Neural progenitor cell (in vitro differentiated cells): Measurements from ENCODE around the gene GOLGA8K. TPM values are rescaled to one million over a fixed set of nuclear protein-coding genes. Genes with fewer than 3 reads are reported as not detected.
A peak's percentile ranks its signal among the peaks of the same experiment; 100 is the strongest.
"Not testable (repeated sequence)": the region's sequence is repeated elsewhere in the genome, so short reads cannot be mapped to it uniquely, and the experiment has no call there.

Source experiments
- DNase-seq: peaks from one replicate; pipeline ENCODE4 v3.0.0-alpha.2; 2016; ENCODE audit warnings: low spot score
- H2AFZ ChIP-seq: fragments of 200-600 bp; sonication (generic); replicated peaks from 2 replicates; pipeline ENCODE4 v1.6.1; 2016; ENCODE audit warnings: antibody characterized with exemption
- H3F3A ChIP-seq: fragments of 200-600 bp; sonication (generic); 2 replicates; pipeline ENCODE4 v1.6.1; 2016; ENCODE audit warnings: antibody characterized with exemption, low read depth
- H3K27ac ChIP-seq: fragments of 200-600 bp; sonication (generic); 2 replicates; pipeline ENCODE4 v1.5.1; 2016; ENCODE audit warnings: mild to moderate bottlenecking
- H3K27me3 ChIP-seq: fragments of 200-600 bp; sonication (generic); 2 replicates; pipeline ENCODE4 v1.6.1; 2016; ENCODE audit warnings: mild to moderate bottlenecking, moderate library complexity
- H3K36me3 ChIP-seq: fragments of 200-600 bp; sonication (generic); 2 replicates; pipeline ENCODE4 v1.5.1; 2016
- H3K4me1 ChIP-seq: fragments of 200-600 bp; sonication (generic); 2 replicates; pipeline ENCODE4 v1.6.1; 2016; ENCODE audit warnings: mixed run types
- H3K4me2 ChIP-seq: fragments of 200-600 bp; sonication (generic); 2 replicates; pipeline ENCODE4 v1.6.1; 2016
- H3K4me3 ChIP-seq: fragments of 200-600 bp; sonication (generic); 2 replicates; pipeline ENCODE4 v1.5.1; 2016
- H3K79me2 ChIP-seq: fragments of 200-600 bp; sonication (generic); 2 replicates; pipeline ENCODE4 v1.6.1; 2016; ENCODE audit warnings: low read depth
- H3K9ac ChIP-seq: fragments of 200-600 bp; sonication (generic); 2 replicates; pipeline ENCODE4 v1.6.1; 2016
- H3K9me3 ChIP-seq: fragments of 200-600 bp; sonication (generic); 2 replicates; pipeline ENCODE4 v1.5.1; 2016; ENCODE audit warnings: low read depth
- H4K20me1 ChIP-seq: fragments of 200-600 bp; sonication (generic); 2 replicates; pipeline ENCODE4 v1.6.1; 2016; ENCODE audit warnings: low read depth
- H3K27ac Mint-ChIP-seq: 3 replicates; pipeline ENCODE4 v1.8.0; 2021; ENCODE audit warnings: mixed read lengths
- H3K27me3 Mint-ChIP-seq: 2 replicates; pipeline ENCODE4 v1.8.0; 2022; ENCODE audit warnings: low read depth, mild to moderate bottlenecking, inconsistent platforms, moderate library complexity, mixed read lengths; ENCODE audit not compliant: insufficient read depth
- H3K36me3 Mint-ChIP-seq: 3 replicates; pipeline ENCODE4 v1.8.0; 2021; ENCODE audit warnings: mixed read lengths
- H3K4me1 Mint-ChIP-seq: 3 replicates; pipeline ENCODE4 v1.8.0; 2021; ENCODE audit warnings: mixed read lengths
- H3K4me3 Mint-ChIP-seq: 3 replicates; pipeline ENCODE4 v1.8.0; 2021; ENCODE audit warnings: mild to moderate bottlenecking, moderate library complexity, mixed read lengths
- H3K9me3 Mint-ChIP-seq: 3 replicates; pipeline ENCODE4 v1.8.0; 2020; ENCODE audit warnings: mixed read lengths
- total RNA-seq: library from RNA; depleted of rRNA; stranded (reverse); fragments of >200 nt; gene quantifications from 2 replicates; pipeline ENCODE4 v1.2.3, GENCODE V29; 2015; ENCODE audit warnings: low replicate concordance
- TF ChIP-seq, protein P1 (sequence below): fragments of 200-600 bp; sonication (generic); IDR thresholded peaks from 2 replicates; pipeline ENCODE4 v1.5.1; 2017; ENCODE audit warnings: antibody characterized with exemption, mild to moderate bottlenecking

Gene GOLGA8K
- total RNA-seq, 1 donor from 2014 or later = not detected

DNA sequence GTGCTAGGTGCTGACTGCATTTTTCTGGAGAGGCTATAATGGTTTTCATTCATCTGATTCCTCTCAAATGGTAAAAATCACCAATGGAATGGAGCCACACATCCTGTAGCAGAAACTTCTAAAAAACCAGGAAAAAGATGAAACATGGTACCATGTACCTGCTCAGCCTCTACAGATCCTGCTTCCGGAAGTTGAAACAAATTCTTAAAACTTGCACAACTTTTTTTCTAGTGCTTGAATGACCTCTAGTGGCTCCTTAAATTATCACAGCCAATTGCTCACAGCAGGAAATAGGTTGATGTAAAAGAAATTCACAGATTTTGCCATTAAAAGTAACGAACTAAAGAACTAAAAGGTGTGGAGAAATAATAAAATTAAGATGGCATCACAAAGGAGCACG is 4.8 kb upstream of the GOLGA8K start:
- H3K27me3 ChIP-seq, H3K36me3 Mint-ChIP-seq, H3K27me3 Mint-ChIP-seq, H3K79me2 ChIP-seq, H3K27ac Mint-ChIP-seq, H3K9me3 Mint-ChIP-seq, H3K9me3 ChIP-seq, H4K20me1 ChIP-seq, H3K4me3 ChIP-seq, H3K4me1 Mint-ChIP-seq, DNase-seq, H3K9ac ChIP-seq, H3K27ac ChIP-seq, H3K4me1 ChIP-seq, H2AFZ ChIP-seq, H3F3A ChIP-seq, H3K4me2 ChIP-seq, H3K4me3 Mint-ChIP-seq, H3K36me3 ChIP-seq: not testable (repeated sequence)
- TF ChIP-seq, protein P1, sequence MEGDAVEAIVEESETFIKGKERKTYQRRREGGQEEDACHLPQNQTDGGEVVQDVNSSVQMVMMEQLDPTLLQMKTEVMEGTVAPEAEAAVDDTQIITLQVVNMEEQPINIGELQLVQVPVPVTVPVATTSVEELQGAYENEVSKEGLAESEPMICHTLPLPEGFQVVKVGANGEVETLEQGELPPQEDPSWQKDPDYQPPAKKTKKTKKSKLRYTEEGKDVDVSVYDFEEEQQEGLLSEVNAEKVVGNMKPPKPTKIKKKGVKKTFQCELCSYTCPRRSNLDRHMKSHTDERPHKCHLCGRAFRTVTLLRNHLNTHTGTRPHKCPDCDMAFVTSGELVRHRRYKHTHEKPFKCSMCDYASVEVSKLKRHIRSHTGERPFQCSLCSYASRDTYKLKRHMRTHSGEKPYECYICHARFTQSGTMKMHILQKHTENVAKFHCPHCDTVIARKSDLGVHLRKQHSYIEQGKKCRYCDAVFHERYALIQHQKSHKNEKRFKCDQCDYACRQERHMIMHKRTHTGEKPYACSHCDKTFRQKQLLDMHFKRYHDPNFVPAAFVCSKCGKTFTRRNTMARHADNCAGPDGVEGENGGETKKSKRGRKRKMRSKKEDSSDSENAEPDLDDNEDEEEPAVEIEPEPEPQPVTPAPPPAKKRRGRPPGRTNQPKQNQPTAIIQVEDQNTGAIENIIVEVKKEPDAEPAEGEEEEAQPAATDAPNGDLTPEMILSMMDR = peak; percentile 45

DNA sequence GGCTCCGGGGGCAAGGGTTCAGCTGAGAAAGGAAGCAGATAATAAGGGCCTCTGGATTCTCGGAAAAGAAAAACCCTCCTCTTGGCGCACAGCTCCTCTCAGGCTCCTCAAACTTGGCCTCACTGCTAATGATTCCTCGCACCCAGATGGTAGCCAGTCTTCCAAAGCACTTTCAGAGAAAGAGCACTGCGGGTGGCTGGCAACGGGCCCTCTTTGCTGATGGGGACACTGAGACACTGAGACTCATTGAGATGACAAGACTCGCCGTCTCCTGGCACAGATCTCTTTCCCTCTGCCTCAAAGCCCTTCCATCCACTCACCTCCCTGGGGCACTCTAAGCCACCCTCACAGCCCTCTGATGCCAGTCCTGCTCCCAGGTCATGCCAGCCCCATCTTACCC is 6.6 kb downstream of the GOLGA8K start:
- H3F3A ChIP-seq, H3K4me3 Mint-ChIP-seq, H2AFZ ChIP-seq, H3K27me3 Mint-ChIP-seq, H3K4me2 ChIP-seq, H4K20me1 ChIP-seq, H3K36me3 Mint-ChIP-seq, H3K9ac ChIP-seq, H3K4me1 ChIP-seq, H3K9me3 Mint-ChIP-seq, H3K27ac Mint-ChIP-seq, H3K79me2 ChIP-seq, H3K27ac ChIP-seq, H3K9me3 ChIP-seq, H3K4me1 Mint-ChIP-seq, H3K36me3 ChIP-seq, DNase-seq, H3K27me3 ChIP-seq, H3K4me3 ChIP-seq: not testable (repeated sequence)

DNA sequence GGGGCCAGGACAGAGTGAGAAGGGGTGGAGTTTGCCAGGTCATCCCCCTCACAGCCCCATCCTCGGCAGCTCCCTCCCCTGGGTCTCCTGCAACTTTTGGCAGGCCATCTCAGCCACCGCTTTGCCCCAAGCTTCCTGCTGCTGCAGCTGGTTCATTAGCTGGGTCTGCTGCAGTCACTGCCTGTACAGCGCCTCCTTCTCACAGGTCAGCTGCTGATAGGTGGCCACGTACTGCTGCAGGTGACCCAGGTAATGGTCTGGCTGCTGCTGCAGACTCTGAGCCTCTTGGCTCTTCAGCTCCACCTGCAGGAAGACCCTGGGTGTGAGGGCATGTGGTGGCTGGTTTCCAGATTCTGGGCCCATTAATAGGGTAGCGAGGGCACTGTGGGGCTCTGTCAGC is 8.3 kb downstream of the GOLGA8K start:
- not testable (repeated sequence) for H3K27ac Mint-ChIP-seq, H3K27me3 ChIP-seq, H3K36me3 Mint-ChIP-seq, H4K20me1 ChIP-seq, H3K4me3 ChIP-seq, H3K27me3 Mint-ChIP-seq, H3K4me3 Mint-ChIP-seq, H3K9ac ChIP-seq, H3K27ac ChIP-seq, H3K36me3 ChIP-seq, H3K4me1 Mint-ChIP-seq, DNase-seq, H3F3A ChIP-seq, H3K4me1 ChIP-seq, H3K9me3 Mint-ChIP-seq, H3K9me3 ChIP-seq, H3K4me2 ChIP-seq, H2AFZ ChIP-seq, H3K79me2 ChIP-seq

DNA sequence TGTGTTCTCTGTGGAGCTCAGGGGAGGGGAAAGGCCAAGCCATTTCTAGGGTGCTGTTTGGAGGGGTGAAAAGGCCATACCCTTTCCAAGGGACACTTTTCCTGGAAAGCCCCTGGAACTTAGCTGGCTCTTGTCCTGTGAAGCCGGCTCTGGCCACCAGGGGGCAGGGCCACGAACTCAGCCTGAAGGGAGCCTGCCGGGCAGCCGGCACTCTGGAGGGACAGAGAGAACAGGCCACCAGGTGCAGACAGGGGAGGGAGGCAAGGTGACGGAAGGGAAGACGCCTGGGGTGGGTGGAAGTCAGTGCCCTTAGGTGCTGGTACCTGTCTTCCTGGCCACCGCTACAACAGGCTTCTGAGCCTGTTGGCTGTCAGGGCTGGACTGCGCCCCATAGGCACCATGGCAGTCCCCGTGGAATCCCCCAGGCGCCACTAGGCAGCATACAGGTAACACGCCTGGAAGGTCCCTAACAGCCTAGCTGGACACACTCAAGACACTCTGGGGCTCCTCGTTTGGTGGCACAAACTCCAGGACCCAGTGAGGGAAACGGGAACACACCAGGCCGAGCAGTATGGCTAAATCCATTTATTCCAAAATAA is 14.9 kb downstream of the GOLGA8K start:
- not testable (repeated sequence) for H3K27ac Mint-ChIP-seq, H3K79me2 ChIP-seq, H3K4me2 ChIP-seq, H3F3A ChIP-seq, H3K9ac ChIP-seq, H4K20me1 ChIP-seq, H3K4me1 Mint-ChIP-seq, H3K9me3 ChIP-seq, H2AFZ ChIP-seq, DNase-seq, H3K4me3 Mint-ChIP-seq, H3K4me3 ChIP-seq, H3K27me3 ChIP-seq, H3K27me3 Mint-ChIP-seq, H3K4me1 ChIP-seq, H3K27ac ChIP-seq, H3K36me3 ChIP-seq, H3K36me3 Mint-ChIP-seq, H3K9me3 Mint-ChIP-seq

DNA sequence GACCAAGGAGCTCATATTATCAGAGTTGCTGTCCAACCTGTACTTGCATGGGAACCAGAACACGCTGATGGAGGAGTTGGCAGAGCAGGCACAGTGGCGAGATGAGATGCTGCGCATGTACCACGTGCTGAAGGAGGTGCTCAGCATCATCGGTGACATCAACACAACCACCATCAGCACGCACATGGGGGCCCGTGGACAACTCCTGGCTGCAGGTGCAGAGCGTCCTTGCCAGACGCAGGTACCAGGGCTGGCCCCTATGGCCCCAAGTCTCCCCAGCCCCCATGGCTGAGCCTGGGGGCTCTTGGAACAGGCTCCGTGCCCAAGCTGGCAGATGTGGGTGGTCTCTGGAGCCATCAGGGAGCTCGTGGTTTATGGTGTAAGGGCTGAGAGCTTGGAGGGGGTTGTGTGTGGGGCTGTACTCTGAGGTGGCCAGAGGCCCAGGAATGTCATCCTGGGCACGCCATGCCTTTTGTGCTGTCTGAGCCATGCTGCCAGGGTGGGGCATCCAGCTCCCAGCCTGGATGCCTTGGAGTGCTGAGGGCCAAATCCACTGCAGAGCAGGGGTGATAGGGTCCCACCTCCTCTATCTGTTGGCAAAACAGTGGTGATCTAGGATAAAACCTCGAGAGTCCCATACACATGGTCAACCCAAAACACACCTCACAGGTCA is 17.1 kb downstream of the GOLGA8K start:
- H3K27ac Mint-ChIP-seq, H3K4me2 ChIP-seq, H2AFZ ChIP-seq, H3K4me3 ChIP-seq, H3K27me3 ChIP-seq, H3K27me3 Mint-ChIP-seq, H3K4me1 ChIP-seq, H3K9me3 Mint-ChIP-seq, H3K4me1 Mint-ChIP-seq, H3K9me3 ChIP-seq, H3K36me3 ChIP-seq, H3K27ac ChIP-seq, DNase-seq, H3K9ac ChIP-seq, H3K4me3 Mint-ChIP-seq, H3F3A ChIP-seq, H3K36me3 Mint-ChIP-seq, H4K20me1 ChIP-seq, H3K79me2 ChIP-seq: not testable (repeated sequence)

DNA sequence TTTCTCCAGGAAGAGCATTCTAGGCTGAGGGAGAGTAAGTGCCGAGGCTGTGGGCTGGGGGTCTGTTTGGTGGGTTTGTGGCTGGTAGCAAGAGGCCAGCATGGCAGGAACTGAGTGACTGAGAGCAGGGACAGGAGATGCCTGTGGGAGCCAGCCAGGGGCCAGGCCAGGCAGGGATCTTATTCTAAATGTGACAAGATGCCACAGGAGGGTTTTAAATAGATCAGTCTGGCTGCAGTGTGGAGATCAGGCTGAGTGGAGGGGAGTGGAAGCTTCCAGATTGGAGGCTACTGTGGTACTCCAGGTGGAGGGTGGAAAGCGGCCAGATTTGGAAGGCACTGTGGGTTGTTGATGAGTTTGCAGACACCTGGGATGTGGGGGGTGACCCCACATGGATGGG is 28.9 kb downstream of the GOLGA8K start:
- H3K4me1 ChIP-seq, H3K36me3 Mint-ChIP-seq, DNase-seq, H3K27ac ChIP-seq, H3K27me3 Mint-ChIP-seq, H3K4me1 Mint-ChIP-seq, H3K27me3 ChIP-seq, H3K4me2 ChIP-seq, H3F3A ChIP-seq, H3K9me3 ChIP-seq, H3K79me2 ChIP-seq, H3K36me3 ChIP-seq, H3K9ac ChIP-seq, H3K9me3 Mint-ChIP-seq, H3K4me3 Mint-ChIP-seq, H3K27ac Mint-ChIP-seq, H4K20me1 ChIP-seq, H3K4me3 ChIP-seq, H2AFZ ChIP-seq: not testable (repeated sequence)

DNA sequence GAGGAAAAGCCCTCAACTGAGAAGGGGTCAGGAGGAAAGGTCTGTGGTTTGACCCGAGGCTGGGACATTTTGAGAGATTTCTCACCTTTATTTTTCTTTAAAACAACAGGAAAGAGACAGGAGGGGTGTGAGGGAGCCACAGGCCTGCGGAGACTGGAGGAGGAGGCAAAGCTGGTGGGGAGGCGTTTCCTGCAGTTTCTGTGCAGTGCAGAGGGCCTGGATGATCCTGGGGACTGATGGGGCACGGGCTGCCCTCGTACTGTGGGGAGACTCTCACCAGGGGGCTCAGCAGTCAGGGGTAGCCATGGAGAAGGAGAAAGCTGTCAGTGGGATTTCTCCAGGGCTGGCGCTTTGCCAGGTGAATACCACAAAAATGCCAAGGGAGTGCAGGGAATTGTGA is 29.4 kb downstream of the GOLGA8K start:
- not testable (repeated sequence) for H3K36me3 ChIP-seq, H3K27me3 Mint-ChIP-seq, H2AFZ ChIP-seq, H3K27ac ChIP-seq, H3K9me3 ChIP-seq, DNase-seq, H4K20me1 ChIP-seq, H3K9me3 Mint-ChIP-seq, H3K4me2 ChIP-seq, H3K4me3 Mint-ChIP-seq, H3K9ac ChIP-seq, H3K79me2 ChIP-seq, H3K36me3 Mint-ChIP-seq, H3K4me1 ChIP-seq, H3K4me1 Mint-ChIP-seq, H3F3A ChIP-seq, H3K4me3 ChIP-seq, H3K27me3 ChIP-seq, H3K27ac Mint-ChIP-seq

DNA sequence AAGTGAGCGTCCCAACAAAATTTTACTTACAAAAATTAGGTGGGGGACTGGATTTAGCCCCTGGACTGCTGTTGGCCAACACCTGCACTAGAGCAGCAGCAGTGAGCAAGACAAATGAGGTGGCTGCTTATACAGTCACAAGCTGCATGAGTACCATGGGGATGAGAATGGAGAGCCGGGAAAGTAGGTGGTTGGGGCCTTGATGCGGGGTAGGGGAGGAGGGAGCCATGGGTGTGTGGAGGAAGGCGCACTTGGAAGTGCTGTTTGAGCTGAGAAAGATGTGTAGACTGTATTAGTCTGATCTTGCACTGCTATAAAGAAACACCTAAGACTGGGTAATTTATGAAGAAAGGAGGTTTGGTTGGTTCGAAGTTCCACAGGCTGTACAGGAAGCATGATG is 31.0 kb downstream of the GOLGA8K start:
- H3K4me1 ChIP-seq, DNase-seq, H3K27me3 ChIP-seq, H3K4me1 Mint-ChIP-seq, H4K20me1 ChIP-seq, H3F3A ChIP-seq, H3K9me3 ChIP-seq, H3K4me3 ChIP-seq, H3K4me3 Mint-ChIP-seq, H3K36me3 ChIP-seq, H3K79me2 ChIP-seq, H3K36me3 Mint-ChIP-seq, H3K4me2 ChIP-seq, H3K27ac ChIP-seq, H3K27me3 Mint-ChIP-seq, H3K9ac ChIP-seq, H2AFZ ChIP-seq, H3K27ac Mint-ChIP-seq, H3K9me3 Mint-ChIP-seq: not testable (repeated sequence)
